Measurements from ENCODE around the gene GJA3.

Gene GJA3

GRCh38 chr13:20160306-20161274 lies at the start of gene GJA3:
Gene GJA3, minus strand, starts transcription at chr13:20161052. Its CDS starts 17,764 bp downstream, at chr13:20143288.
- in situ Hi-C loops (cut with MboI; ENCODE audit: low sequenced_read_pairs): loop anchor here (10.0 kb wide), 1 partner anchor 66 kb away; no protein-coding TSS in a partner anchor

- in situ Hi-C loops (cut with MboI; ENCODE audit: low sequenced_read_pairs): no loop called here
Measured at GRCh38 chr13:20209948-20210347, 49.1 kb upstream of the GJA3 start.

- in situ Hi-C loops (cut with MboI; ENCODE audit: low sequenced_read_pairs): no loop called here
Measured at GRCh38 chr13:20206698-20207235, 45.9 kb upstream of the GJA3 start.

- in situ Hi-C loops (cut with MboI; ENCODE audit: low sequenced_read_pairs): no loop called here
Measured at GRCh38 chr13:20206065-20206697, 45.3 kb upstream of the GJA3 start.

- in situ Hi-C loops (cut with MboI; ENCODE audit: low sequenced_read_pairs): loop anchor here (25.0 kb wide), 2 partner anchors 289 to 714 kb away; partner anchors contain the start of gene XPO4
Measured at GRCh38 chr13:20198781-20199180, 37.9 kb upstream of the GJA3 start.

GRCh38 chr13:20197361-20197834 lies 36.5 kb upstream of the GJA3 start:
- in situ Hi-C loops (cut with MboI; ENCODE audit: low sequenced_read_pairs): loop anchor here (25.0 kb wide), 2 partner anchors 290 to 715 kb away; partner anchors contain the start of gene XPO4

GRCh38 chr13:20195801-20196200 lies 34.9 kb upstream of the GJA3 start:
- in situ Hi-C loops (cut with MboI; ENCODE audit: low sequenced_read_pairs): loop anchor here (25.0 kb wide), 2 partner anchors 292 to 716 kb away; partner anchors contain the start of gene XPO4

- in situ Hi-C loops (cut with MboI; ENCODE audit: low sequenced_read_pairs): loop anchor here (25.0 kb wide), 2 partner anchors 293 to 718 kb away; partner anchors contain the start of gene XPO4
Measured at GRCh38 chr13:20193907-20194631, 33.2 kb upstream of the GJA3 start.

GRCh38 chr13:20193162-20193906 lies 32.5 kb upstream of the GJA3 start:
- in situ Hi-C loops (cut with MboI; ENCODE audit: low sequenced_read_pairs): loop anchor here (25.0 kb wide), 2 partner anchors 294 to 719 kb away; partner anchors contain the start of gene XPO4

- in situ Hi-C loops (cut with MboI; ENCODE audit: low sequenced_read_pairs): loop anchor here (25.0 kb wide), 2 partner anchors 295 to 720 kb away; partner anchors contain the start of gene XPO4
Measured at GRCh38 chr13:20192836-20193161, 31.9 kb upstream of the GJA3 start, which contains the start of gene GJB2. Gene GJB2, minus strand, starts transcription at chr13:20192938. Its CDS starts 3,357 bp downstream, at chr13:20189581.

- in situ Hi-C loops (cut with MboI; ENCODE audit: low sequenced_read_pairs): loop anchor here (25.0 kb wide), 2 partner anchors 295 to 720 kb away; partner anchors contain the start of gene XPO4
Measured at GRCh38 chr13:20192158-20192835, 31.4 kb upstream of the GJA3 start.

- in situ Hi-C loops (cut with MboI; ENCODE audit: low sequenced_read_pairs): loop anchor here (25.0 kb wide), 2 partner anchors 296 to 721 kb away; partner anchors contain the start of gene XPO4
Measured at GRCh38 chr13:20191311-20192157, 30.7 kb upstream of the GJA3 start.

- in situ Hi-C loops (cut with MboI; ENCODE audit: low sequenced_read_pairs): loop anchor here (25.0 kb wide), 2 partner anchors 297 to 722 kb away; partner anchors contain the start of gene XPO4
Measured at GRCh38 chr13:20190481-20191310, 29.8 kb upstream of the GJA3 start.

GRCh38 chr13:20190076-20190475 lies 29.2 kb upstream of the GJA3 start:
- in situ Hi-C loops (cut with MboI; ENCODE audit: low sequenced_read_pairs): loop anchor here (25.0 kb wide), 2 partner anchors 297 to 722 kb away; partner anchors contain the start of gene XPO4

GRCh38 chr13:20188667-20189553 lies 28.1 kb upstream of the GJA3 start:
- in situ Hi-C loops (cut with MboI; ENCODE audit: low sequenced_read_pairs): loop anchor here (25.0 kb wide), 2 partner anchors 298 to 723 kb away; partner anchors contain the start of gene XPO4

- in situ Hi-C loops (cut with MboI; ENCODE audit: low sequenced_read_pairs): loop anchor here (25.0 kb wide), 2 partner anchors 301 to 726 kb away; partner anchors contain the start of gene XPO4
Measured at GRCh38 chr13:20186771-20187170, 25.9 kb upstream of the GJA3 start.
